CD4-positive, alpha-beta memory T cell (primary cell): ENCODE results near the gene LTBP2. TPM values are rescaled to one million over a fixed set of nuclear protein-coding genes. Genes with fewer than 3 reads are reported as not detected.
A peak's percentile ranks its signal among the peaks of the same experiment; 100 is the strongest.

Experiments used
- CTCF ChIA-PET: fragments of 350-600 bp; sonication (Branson Sonifier 250); formaldehyde crosslinking; loops from one replicate; lab custom pipeline; 2021; ENCODE audit warnings: inconsistent platforms; ENCODE audit not compliant: partially characterized antibody; lab: Charles Lee
- POLR2A ChIA-PET: fragments of 350-600 bp; sonication (Branson Sonifier 250); formaldehyde crosslinking; loops from one replicate; lab custom pipeline; 2021; ENCODE audit not compliant: partially characterized antibody; lab: Charles Lee
- DNase-seq, 5 donors: peaks; one replicate each; pipeline versions ENCODE4 v3.0.0 to v3.0.0-alpha.2; 2020 to 2022; ENCODE audit warnings: mixed read lengths in 1 of 5
- H3K27ac ChIP-seq: one replicate; pipeline ENCODE4 v1.7.0; 2013; ENCODE audit warnings: low read depth, low read length
- H3K27me3 ChIP-seq: 2 replicates; pipeline ENCODE4 v1.7.0; 2013; ENCODE audit warnings: mild to moderate bottlenecking, low read length, moderate library complexity; ENCODE audit not compliant: insufficient read depth
- H3K36me3 ChIP-seq: 2 replicates; pipeline ENCODE4 v1.7.0; 2013; ENCODE audit warnings: mild to moderate bottlenecking, low read length, moderate library complexity; ENCODE audit not compliant: insufficient read depth
- H3K4me1 ChIP-seq: 2 replicates; pipeline ENCODE4 v1.7.0; 2013; ENCODE audit warnings: mild to moderate bottlenecking, low read length, moderate library complexity; ENCODE audit not compliant: insufficient read depth
- H3K4me3 ChIP-seq, 2 donors: one replicate each; pipeline ENCODE4 v1.7.0; 2013; ENCODE audit warnings: low read length in 2 of 2, mild to moderate bottlenecking in 1 of 2
- H3K9me3 ChIP-seq, 2 donors: one replicate each; pipeline ENCODE4 v1.7.0; 2013; ENCODE audit warnings: low read length in 2 of 2, control low read depth in 1 of 2; ENCODE audit not compliant: control insufficient read depth in 1 of 2
- H3K27ac Mint-ChIP-seq, 7 donors: one replicate each; pipeline ENCODE4 v1.8.0; 2020 to 2021; ENCODE audit warnings: mixed read lengths in 7 of 7, mild to moderate bottlenecking in 6 of 7, inconsistent platforms in 3 of 7, moderate library complexity in 3 of 7
- H3K27me3 Mint-ChIP-seq, 2 donors: one replicate each; pipeline ENCODE4 v1.8.0; 2020 to 2021; ENCODE audit warnings: mixed read lengths in 2 of 2
- H3K36me3 Mint-ChIP-seq, 2 donors: one replicate each; pipeline ENCODE4 v1.8.0; 2020 to 2021; ENCODE audit warnings: mixed read lengths in 2 of 2, inconsistent platforms in 1 of 2, mild to moderate bottlenecking in 1 of 2
- H3K4me1 Mint-ChIP-seq, 4 donors: one replicate each; pipeline ENCODE4 v1.8.0; 2020 to 2021; ENCODE audit warnings: mixed read lengths in 4 of 4, mild to moderate bottlenecking in 1 of 4
- H3K4me3 Mint-ChIP-seq, 8 donors: one replicate each; pipeline ENCODE4 v1.8.0; 2020 to 2021; ENCODE audit warnings: mixed read lengths in 8 of 8, mild to moderate bottlenecking in 7 of 8, moderate library complexity in 6 of 8, inconsistent platforms in 3 of 8
- H3K9me3 Mint-ChIP-seq, 8 donors: one replicate each; pipeline ENCODE4 v1.8.0; 2020 to 2021; ENCODE audit warnings: mixed read lengths in 8 of 8, mild to moderate bottlenecking in 5 of 8, inconsistent platforms in 3 of 8, moderate library complexity in 1 of 8
- intact Hi-C: fragments of 100-400 bp; cut with micrococcal nuclease; formaldehyde crosslinking; loops from one replicate; pipeline ENCODE4 v1.15.1; 2023
- polyA plus RNA-seq, 2 donors: library from polyadenylated mRNA; unstranded; fragments of 300-500 nt; fragmentation: Illumina TruSeq; gene quantifications; one replicate each; pipeline ENCODE4 v1.2.3, GENCODE V29; 2021
- total RNA-seq, 2 experiments: library from RNA; stranded (reverse); gene quantifications; one replicate each; pipeline ENCODE4 v1.2.3, GENCODE V29; 2021

The LTBP2 gene
- total and polyA plus RNA-seq, 4 experiments from 2014 or later = 0.11 to 0.44 (median 0.36) TPM

DNA sequence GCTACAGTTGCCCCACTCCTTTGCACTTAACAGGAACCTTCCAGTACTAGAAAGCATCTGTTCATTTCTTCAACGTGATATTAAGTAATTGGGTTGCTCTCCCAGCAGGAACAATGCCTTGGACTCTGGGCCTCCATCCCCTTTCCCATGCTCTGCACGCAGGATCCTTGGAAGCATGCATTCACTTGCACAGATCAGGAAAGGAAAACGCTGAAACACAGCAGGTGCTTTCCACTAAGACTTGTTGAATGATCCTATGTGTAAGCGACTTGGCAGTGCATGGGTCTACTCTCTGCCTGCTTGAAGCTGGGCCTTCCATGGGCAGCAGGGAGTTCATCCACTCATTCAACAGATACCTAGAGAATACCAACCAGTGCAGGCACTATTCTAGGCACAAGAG is 2.3 kb downstream of the LTBP2 start:
- peak overlapping the region in 3 of 7 donors; percentile 1 to 67 (median 22) for H3K27ac Mint-ChIP-seq
- peaks cover 4 to 5% of the 10 kb centered on the region in 2 donors for H3K27me3 Mint-ChIP-seq
- no peaks in the 10 kb centered on the region for H3K36me3 ChIP-seq
- H3K4me3 Mint-ChIP-seq = peak overlapping the region; percentile 32 to 78 (median 69)
- CTCF ChIA-PET = interaction anchor here (0.6 to 6.4 kb wide), 41 partner anchors 8 to 478 kb away, joined by 3 to 57 read pairs (median 5); partner anchors contain the start of genes AREL1, FCF1 and YLPM1
- peaks cover 16 to 25% (median 21%) of the 10 kb centered on the region in 4 donors for H3K4me1 Mint-ChIP-seq
- H3K4me1 ChIP-seq = peaks cover 17% of the 10 kb centered on the region
- intact Hi-C loops = loop anchor here (1.0 to 10.0 kb wide), 8 partner anchors 9 to 1055 kb away; partner anchors contain the start of genes AREL1, ERG28, FCF1 and TTLL5
- no peaks in the 10 kb centered on the region for H3K9me3 Mint-ChIP-seq
- no peaks in the 10 kb centered on the region for H3K36me3 Mint-ChIP-seq
- POLR2A ChIA-PET = interaction anchor here (0.9 to 2.2 kb wide), 3 partner anchors 8 to 296 kb away, joined by 3 to 14 read pairs (median 7); partner anchors contain the start of gene YLPM1
- H3K9me3 ChIP-seq = no peaks in the 10 kb centered on the region
- no peak for DNase-seq
- H3K4me3 ChIP-seq = no peak overlapping the region
- H3K27ac ChIP-seq = no peak overlapping the region
- no peaks in the 10 kb centered on the region for H3K27me3 ChIP-seq

- Histone ChIP-seq H3K27me3 (no peaks in the 10 kb centered on the region), H3K4me3 (no peak overlapping the region), H3K9me3 (no peaks in the 10 kb centered on the region), H3K27ac (no peak overlapping the region), H3K4me1 (peaks cover 16% of the 10 kb centered on the region), H3K36me3 (no peaks in the 10 kb centered on the region)
- ChIA-PET POLR2A (interaction anchor here (0.9 to 2.2 kb wide), 6 partner anchors 9 to 297 kb away, joined by 3 to 14 read pairs (median 4); partner anchors contain the start of gene YLPM1), CTCF (interaction anchor here (0.5 to 6.4 kb wide), 55 partner anchors 9 to 479 kb away, joined by 3 to 57 read pairs (median 4); partner anchors contain the start of genes AREL1, FCF1 and YLPM1)
- Mint-ChIP-seq H3K27me3 (peaks cover 2 to 4% of the 10 kb centered on the region in 2 donors), H3K9me3 (no peaks in the 10 kb centered on the region), H3K36me3 (no peaks in the 10 kb centered on the region), H3K27ac (peak overlapping the region in 4 of 7 donors; percentile 22 to 74 (median 58)), H3K4me3 (peak overlapping the region in 7 of 8 donors; percentile 22 to 75 (median 51)), H3K4me1 (peaks cover 14 to 21% (median 18%) of the 10 kb centered on the region in 4 donors)
- DNase-seq = peak; percentile 82 to 87 (median 84)
- intact Hi-C loops = loop anchor here (1.0 to 5.0 kb wide), 7 partner anchors 9 to 478 kb away; partner anchors contain the start of genes AREL1, FCF1 and YLPM1
These were observed 3.0 kb downstream of the LTBP2 start for GRCh38 chr14:74608959-74609611.

- ChIA-PET CTCF (no interaction called here), POLR2A (interaction anchor here (0.8 kb wide), 1 partner anchor 12 kb away, joined by 3 read pairs; no protein-coding TSS in a partner anchor)
- H3K4me3 ChIP-seq = no peak overlapping the region
- intact Hi-C loops = loop anchor here (5.0 kb wide), 1 partner anchor 481 kb away; no protein-coding TSS in a partner anchor
- H3K27me3 ChIP-seq = no peaks in the 10 kb centered on the region
- peaks cover 10 to 15% (median 14%) of the 10 kb centered on the region in 4 donors for H3K4me1 Mint-ChIP-seq
- no peak overlapping the region for H3K27ac Mint-ChIP-seq
- no peaks in the 10 kb centered on the region for H3K36me3 Mint-ChIP-seq
- H3K9me3 ChIP-seq = no peaks in the 10 kb centered on the region
- DNase-seq = no peak
- H3K4me3 Mint-ChIP-seq = no peak overlapping the region
- H3K36me3 ChIP-seq = no peaks in the 10 kb centered on the region
- H3K4me1 ChIP-seq = peaks cover 11% of the 10 kb centered on the region
- H3K27ac ChIP-seq = no peak overlapping the region
- H3K27me3 Mint-ChIP-seq = no peaks in the 10 kb centered on the region
- no peaks in the 10 kb centered on the region for H3K9me3 Mint-ChIP-seq
These were observed 5.3 kb downstream of the LTBP2 start for GRCh38 chr14:74606727-74607126.

DNA sequence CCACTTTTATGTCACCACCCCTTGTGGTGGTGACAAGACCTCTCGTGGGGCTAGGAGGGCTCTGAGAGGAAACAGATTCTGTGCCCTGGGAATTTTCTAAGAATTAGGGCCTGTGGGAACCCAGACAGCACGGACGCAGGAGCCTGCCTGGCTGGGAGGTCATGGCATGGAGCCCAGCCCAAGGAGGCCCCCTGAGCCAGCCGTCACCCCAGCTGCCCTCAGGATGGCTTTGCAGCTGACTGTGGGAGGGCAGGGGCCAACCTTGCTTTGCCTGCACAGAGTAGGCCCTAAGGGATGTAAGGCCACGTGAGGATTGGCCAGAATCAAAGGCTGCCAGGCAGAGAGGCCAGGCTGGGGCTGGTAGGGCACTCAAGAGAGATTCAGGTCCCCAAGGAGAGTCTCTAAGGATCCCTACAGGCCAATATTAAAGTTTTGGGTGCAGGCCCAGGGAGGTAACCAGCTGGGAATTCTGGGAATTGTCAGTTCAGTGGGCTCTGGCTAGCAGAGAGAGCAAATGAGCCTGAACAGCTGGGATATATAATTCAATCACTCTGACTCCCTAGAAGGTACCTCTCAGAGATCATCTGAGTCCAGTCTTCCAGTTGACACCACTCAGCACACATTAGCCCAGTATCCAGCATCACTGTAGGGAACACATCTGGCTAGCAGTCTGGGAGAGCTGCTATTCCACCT is 6.4 kb downstream of the LTBP2 start:
- Histone ChIP-seq H3K9me3 (no peaks in the 10 kb centered on the region), H3K4me3 (no peak overlapping the region), H3K27ac (no peak overlapping the region), H3K27me3 (no peaks in the 10 kb centered on the region), H3K4me1 (peaks cover 6% of the 10 kb centered on the region), H3K36me3 (no peaks in the 10 kb centered on the region)
- no peak for DNase-seq
- H3K36me3 Mint-ChIP-seq = no peaks in the 10 kb centered on the region
- POLR2A ChIA-PET = interaction anchor here (0.8 kb wide), 1 partner anchor 13 kb away, joined by 3 read pairs; no protein-coding TSS in a partner anchor
- no peaks in the 10 kb centered on the region for H3K27me3 Mint-ChIP-seq
- no peak overlapping the region for H3K4me3 Mint-ChIP-seq
- intact Hi-C loops = loop anchor here (5.0 kb wide), 1 partner anchor 482 kb away; no protein-coding TSS in a partner anchor
- no peak overlapping the region for H3K27ac Mint-ChIP-seq
- no peaks in the 10 kb centered on the region for H3K9me3 Mint-ChIP-seq
- CTCF ChIA-PET = interaction anchor here (1.1 to 1.2 kb wide), 2 partner anchors 13 to 300 kb away, joined by 3 read pairs; no protein-coding TSS in a partner anchor
- H3K4me1 Mint-ChIP-seq = peaks cover 10 to 15% (median 14%) of the 10 kb centered on the region in 4 donors

DNA sequence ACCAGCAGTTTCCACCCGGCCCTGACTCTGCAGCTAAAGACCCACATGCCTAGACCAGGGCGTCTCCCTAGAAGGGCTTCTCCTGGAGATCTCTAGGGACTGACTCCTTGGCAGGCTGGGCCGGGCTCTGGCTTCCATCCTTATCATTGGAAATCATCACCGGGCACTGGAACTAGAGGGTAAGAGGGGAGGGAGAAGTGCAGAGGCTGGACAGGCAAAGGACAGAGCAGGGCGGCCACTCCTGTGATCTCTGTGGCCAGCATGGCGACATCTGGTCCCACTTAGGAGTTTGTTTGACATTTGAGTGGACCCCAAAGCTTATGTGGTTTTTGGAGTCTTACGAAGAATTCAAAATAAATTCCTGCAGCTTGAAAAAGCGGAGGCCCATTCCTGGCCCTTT is 7.1 kb downstream of the LTBP2 start:
- no peaks in the 10 kb centered on the region for H3K27me3 ChIP-seq
- intact Hi-C loops = loop anchor here (5.0 kb wide), 1 partner anchor 482 kb away; no protein-coding TSS in a partner anchor
- Mint-ChIP-seq H3K9me3 (no peaks in the 10 kb centered on the region), H3K27ac (no peak overlapping the region), H3K36me3 (no peaks in the 10 kb centered on the region), H3K4me3 (no peak overlapping the region), H3K4me1 (peaks cover 8 to 13% (median 10%) of the 10 kb centered on the region in 4 donors), H3K27me3 (no peaks in the 10 kb centered on the region)
- ChIA-PET POLR2A (no interaction called here), CTCF (interaction anchor here (0.7 to 1.2 kb wide), 5 partner anchors 14 to 301 kb away, joined by 3 to 4 read pairs (median 3); no protein-coding TSS in a partner anchor)
- peaks cover 6% of the 10 kb centered on the region for H3K4me1 ChIP-seq
- no peak overlapping the region for H3K27ac ChIP-seq
- no peak for DNase-seq
- H3K4me3 ChIP-seq = no peak overlapping the region
- no peaks in the 10 kb centered on the region for H3K9me3 ChIP-seq
- H3K36me3 ChIP-seq = no peaks in the 10 kb centered on the region

GRCh38 chr14:74604157-74604556 is 7.9 kb downstream of the LTBP2 start:
- Histone ChIP-seq H3K4me3 (no peak overlapping the region), H3K9me3 (no peaks in the 10 kb centered on the region), H3K36me3 (no peaks in the 10 kb centered on the region), H3K4me1 (peaks cover 3% of the 10 kb centered on the region), H3K27me3 (no peaks in the 10 kb centered on the region), H3K27ac (no peak overlapping the region)
- Mint-ChIP-seq H3K27ac (no peak overlapping the region), H3K36me3 (no peaks in the 10 kb centered on the region), H3K4me1 (peaks cover 3 to 5% (median 4%) of the 10 kb centered on the region in 4 donors), H3K4me3 (no peak overlapping the region), H3K27me3 (no peaks in the 10 kb centered on the region), H3K9me3 (no peaks in the 10 kb centered on the region)
- ChIA-PET POLR2A (no interaction called here), CTCF (interaction anchor here (0.7 to 2.6 kb wide), 4 partner anchors 8 to 104 kb away, joined by 3 to 12 read pairs (median 4); partner anchors contain the start of gene LTBP2)
- intact Hi-C loops = no loop called here
- no peak for DNase-seq
